Spleen (tissue), 7 donors: ENCODE data around the gene SULF2.

ENCODE experiments used
- POLR2A ChIP-seq, 3 donors: fragments of 450-650 bp; IDR thresholded peaks; one replicate each; pipeline ENCODE4 v1.5.1; 2017; ENCODE audit warnings: antibody characterized with exemption in 3 of 3, mild to moderate bottlenecking in 1 of 3
- POLR2AphosphoS5 ChIP-seq, 3 donors: sonication (generic); formaldehyde crosslinking; IDR thresholded peaks; one replicate each; pipeline ENCODE4 v1.5.1; 2017; ENCODE audit warnings: antibody characterized with exemption in 3 of 3
- TF ChIP-seq, protein P1 (sequence below), 11 experiments: fragments of 200-600 bp in 7 of 11; fragments of 450-650 bp in 4 of 11; sonication (generic) in 4 of 11; IDR thresholded peaks in 8 of 11; conservative IDR thresholded peaks in 3 of 11; 1 replicate in 7 of 11; 2 replicates in 4 of 11; pipeline versions ENCODE4 v1.4.0 to v1.8.0; 2016 to 2021; ENCODE audit warnings: antibody characterized with exemption in 11 of 11, inconsistent platforms in 4 of 11, mild to moderate bottlenecking in 1 of 11
- donor health status: DM: no; HTN: no; CAD: no; lungs with moderate emphysema.
- donor health status: DM: no; HTN: no; CAD: no.
- donor health status: DM: no; HTN: no; CAD: no.

DNA sequence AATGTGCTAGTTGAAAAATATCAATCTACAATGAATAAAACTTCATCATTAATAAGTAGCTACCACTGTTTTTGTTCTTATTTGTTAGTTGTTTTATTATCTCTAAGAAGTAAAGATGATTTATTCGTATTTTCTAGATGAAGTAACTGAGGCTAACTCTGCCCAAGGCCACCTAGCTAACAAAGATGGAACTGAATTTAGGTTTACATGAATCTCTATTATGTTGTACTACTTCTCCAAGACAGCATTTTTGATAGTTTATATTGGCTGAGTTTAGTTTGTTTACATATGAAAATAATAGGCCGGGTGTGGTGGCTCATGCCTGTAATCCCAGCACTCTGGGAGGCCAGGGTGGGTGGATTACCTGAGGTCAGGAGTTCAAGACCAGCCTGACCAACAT lies 162.1 kb downstream of the SULF2 start:
- TF ChIP-seq, protein P1, sequence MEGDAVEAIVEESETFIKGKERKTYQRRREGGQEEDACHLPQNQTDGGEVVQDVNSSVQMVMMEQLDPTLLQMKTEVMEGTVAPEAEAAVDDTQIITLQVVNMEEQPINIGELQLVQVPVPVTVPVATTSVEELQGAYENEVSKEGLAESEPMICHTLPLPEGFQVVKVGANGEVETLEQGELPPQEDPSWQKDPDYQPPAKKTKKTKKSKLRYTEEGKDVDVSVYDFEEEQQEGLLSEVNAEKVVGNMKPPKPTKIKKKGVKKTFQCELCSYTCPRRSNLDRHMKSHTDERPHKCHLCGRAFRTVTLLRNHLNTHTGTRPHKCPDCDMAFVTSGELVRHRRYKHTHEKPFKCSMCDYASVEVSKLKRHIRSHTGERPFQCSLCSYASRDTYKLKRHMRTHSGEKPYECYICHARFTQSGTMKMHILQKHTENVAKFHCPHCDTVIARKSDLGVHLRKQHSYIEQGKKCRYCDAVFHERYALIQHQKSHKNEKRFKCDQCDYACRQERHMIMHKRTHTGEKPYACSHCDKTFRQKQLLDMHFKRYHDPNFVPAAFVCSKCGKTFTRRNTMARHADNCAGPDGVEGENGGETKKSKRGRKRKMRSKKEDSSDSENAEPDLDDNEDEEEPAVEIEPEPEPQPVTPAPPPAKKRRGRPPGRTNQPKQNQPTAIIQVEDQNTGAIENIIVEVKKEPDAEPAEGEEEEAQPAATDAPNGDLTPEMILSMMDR (IDR thresholded peaks at IDR 0.05 in 8 of 11, conservative IDR thresholded peaks at IDR 0.05 in 3 of 11), result no peak
- no peak for TF ChIP-seq POLR2A (IDR thresholded peaks at IDR 0.05)
- no peak for TF ChIP-seq POLR2AphosphoS5 (IDR thresholded peaks at IDR 0.05)
